DOHH2 (cell line): ENCODE data around the gene FNDC3A.

Experiments used
- H3F3A ChIP-seq: fragments of 200-600 bp; sonication (generic), shearing (Covaris generic); 2 replicates; pipeline ENCODE4 v1.6.0; 2016; ENCODE audit warnings: antibody characterized with exemption, mild to moderate bottlenecking; ENCODE audit not compliant: control insufficient read depth, insufficient read depth
- H3K27ac ChIP-seq: fragments of 200-600 bp; sonication (generic); 2 replicates; pipeline ENCODE4 v1.5.1; 2014; ENCODE audit warnings: low read depth, mild to moderate bottlenecking, low read length, moderate library complexity
- H3K27me3 ChIP-seq: fragments of 200-600 bp; sonication (generic); 2 replicates; pipeline ENCODE4 v1.6.1; 2014; ENCODE audit warnings: mild to moderate bottlenecking, low read length, mixed read lengths; ENCODE audit not compliant: control insufficient read depth
- H3K36me3 ChIP-seq: fragments of 200-600 bp; sonication (generic); 2 replicates; pipeline ENCODE4 v1.6.1; 2014; ENCODE audit warnings: mild to moderate bottlenecking, low read length, moderate library complexity, mixed read lengths; ENCODE audit not compliant: control insufficient read depth
- H3K4me1 ChIP-seq: fragments of 200-600 bp; sonication (generic); 2 replicates; pipeline ENCODE4 v1.6.1; 2014; ENCODE audit warnings: mild to moderate bottlenecking, low read length, mixed read lengths; ENCODE audit not compliant: control insufficient read depth
- H3K4me2 ChIP-seq: fragments of 200-600 bp; sonication (generic); 2 replicates; pipeline ENCODE4 v1.6.0; 2014; ENCODE audit warnings: mild to moderate bottlenecking, low read length, moderate library complexity
- H3K4me3 ChIP-seq: fragments of 200-600 bp; sonication (generic); 2 replicates; pipeline ENCODE4 v1.5.1; 2014; ENCODE audit warnings: mild to moderate bottlenecking, low read length, mixed read lengths
- H3K79me2 ChIP-seq: fragments of 200-600 bp; sonication (generic); 2 replicates; pipeline ENCODE4 v1.6.1; 2014; ENCODE audit warnings: mild to moderate bottlenecking, low read length, mixed read lengths; ENCODE audit not compliant: control insufficient read depth
- H3K9me2 ChIP-seq: fragments of 200-600 bp; sonication (generic); replicated peaks from 2 replicates; pipeline ENCODE4 v1.6.1; 2014; ENCODE audit warnings: mild to moderate bottlenecking, low read length, mixed read lengths; ENCODE audit not compliant: control insufficient read depth
- H3K9me3 ChIP-seq: fragments of 200-600 bp; sonication (generic); 2 replicates; pipeline ENCODE4 v1.6.1; 2014; ENCODE audit warnings: antibody characterized with exemption, low read length, mixed read lengths; ENCODE audit not compliant: control insufficient read depth, insufficient read depth
- H4K20me1 ChIP-seq: fragments of 200-600 bp; sonication (generic); 2 replicates; pipeline ENCODE4 v1.6.0; 2014; ENCODE audit warnings: low read depth, mild to moderate bottlenecking, antibody characterized with exemption, low read length, moderate library complexity; ENCODE audit not compliant: control insufficient read depth, insufficient read depth
- EZH2phosphoT487 ChIP-seq: fragments of 200-600 bp; sonication (generic); IDR thresholded peaks from 2 replicates; pipeline ENCODE4 v1.6.1; 2017; ENCODE audit warnings: borderline replicate concordance, mild to moderate bottlenecking, antibody characterized with exemption, low read length, moderate library complexity, mixed read lengths
- TF ChIP-seq, protein P1 (sequence below): fragments of 200-600 bp; sonication (generic); IDR thresholded peaks from one replicate; pipeline ENCODE4 v1.5.1; 2014; ENCODE audit warnings: antibody characterized with exemption, mild to moderate bottlenecking, low read depth, low read length; ENCODE audit not compliant: poor library complexity, severe bottlenecking

Gene FNDC3A

DNA sequence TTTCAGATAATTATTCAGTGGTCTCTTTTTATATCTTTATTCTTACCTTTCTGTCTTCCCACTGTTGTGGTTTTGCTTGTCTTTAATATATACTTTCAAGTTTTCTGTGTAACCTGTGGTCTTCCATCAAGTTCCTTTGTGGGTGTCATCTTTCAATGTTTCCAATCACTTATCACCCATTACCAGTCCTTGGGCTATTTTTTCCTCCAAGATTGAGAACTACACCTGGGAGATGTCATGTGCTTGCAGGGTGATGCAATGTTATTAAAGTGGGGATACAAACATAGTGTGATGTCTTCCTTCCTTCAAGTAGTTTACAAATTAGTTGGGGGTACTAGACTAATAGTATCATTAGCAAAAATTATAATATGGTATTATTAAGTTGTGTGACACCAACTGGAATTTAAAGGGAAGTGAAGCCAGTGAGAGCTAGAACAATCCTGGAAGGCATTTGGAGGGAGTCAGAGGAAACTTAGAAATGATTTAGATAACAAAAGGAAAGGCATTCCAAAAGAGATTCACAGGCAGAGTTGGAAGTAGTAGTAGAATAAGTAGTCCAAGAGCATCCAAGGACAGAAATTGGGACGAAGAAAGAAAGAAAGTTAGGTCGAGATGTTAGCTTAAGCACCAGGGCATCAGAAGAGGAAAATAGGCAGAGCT is 3.4 kb downstream of the FNDC3A start:
- TF ChIP-seq, protein P1, sequence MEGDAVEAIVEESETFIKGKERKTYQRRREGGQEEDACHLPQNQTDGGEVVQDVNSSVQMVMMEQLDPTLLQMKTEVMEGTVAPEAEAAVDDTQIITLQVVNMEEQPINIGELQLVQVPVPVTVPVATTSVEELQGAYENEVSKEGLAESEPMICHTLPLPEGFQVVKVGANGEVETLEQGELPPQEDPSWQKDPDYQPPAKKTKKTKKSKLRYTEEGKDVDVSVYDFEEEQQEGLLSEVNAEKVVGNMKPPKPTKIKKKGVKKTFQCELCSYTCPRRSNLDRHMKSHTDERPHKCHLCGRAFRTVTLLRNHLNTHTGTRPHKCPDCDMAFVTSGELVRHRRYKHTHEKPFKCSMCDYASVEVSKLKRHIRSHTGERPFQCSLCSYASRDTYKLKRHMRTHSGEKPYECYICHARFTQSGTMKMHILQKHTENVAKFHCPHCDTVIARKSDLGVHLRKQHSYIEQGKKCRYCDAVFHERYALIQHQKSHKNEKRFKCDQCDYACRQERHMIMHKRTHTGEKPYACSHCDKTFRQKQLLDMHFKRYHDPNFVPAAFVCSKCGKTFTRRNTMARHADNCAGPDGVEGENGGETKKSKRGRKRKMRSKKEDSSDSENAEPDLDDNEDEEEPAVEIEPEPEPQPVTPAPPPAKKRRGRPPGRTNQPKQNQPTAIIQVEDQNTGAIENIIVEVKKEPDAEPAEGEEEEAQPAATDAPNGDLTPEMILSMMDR = no peak
- TF ChIP-seq EZH2phosphoT487 = no peak
- Histone ChIP-seq H3K9me2 (no peaks in the 10 kb centered on the region), H3K79me2 (no peaks in the 10 kb centered on the region), H3K4me3 (no peak overlapping the region), H3K27ac (no peak overlapping the region), H3K27me3 (peaks cover 50% of the 10 kb centered on the region), H3K36me3 (no peaks in the 10 kb centered on the region), H3K4me2 (peak overlapping the region; percentile 49; the same call in 1 of the 2 replicates), H3K4me1 (peaks cover 36% of the 10 kb centered on the region), H3F3A (peaks cover 8% of the 10 kb centered on the region), H4K20me1 (peaks cover 17% of the 10 kb centered on the region), H3K9me3 (peaks cover 3% of the 10 kb centered on the region; the same call in 1 of the 2 replicates)

DNA sequence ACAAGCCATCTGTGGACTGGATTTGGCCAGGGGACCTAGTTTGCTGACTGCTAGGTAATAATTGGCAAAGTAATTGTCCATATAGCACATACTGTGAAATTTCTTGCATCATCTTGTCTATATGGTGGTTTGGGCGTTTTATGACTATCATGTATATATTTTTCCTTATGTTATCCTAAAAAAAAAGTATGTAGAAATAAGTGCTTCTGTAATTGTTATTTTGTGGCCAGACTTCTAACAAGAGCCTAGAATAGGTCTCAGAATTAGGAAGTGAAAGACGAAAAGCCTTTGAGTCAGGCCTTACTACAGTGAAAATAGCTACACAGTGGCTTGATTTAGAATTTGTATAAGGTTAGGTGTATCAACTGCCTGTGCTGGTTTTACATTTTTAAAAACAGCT is 4.2 kb downstream of the FNDC3A start:
- Histone ChIP-seq H3K4me3 (no peak overlapping the region), H4K20me1 (peaks cover 17% of the 10 kb centered on the region), H3K36me3 (no peaks in the 10 kb centered on the region), H3K79me2 (no peaks in the 10 kb centered on the region), H3K9me2 (no peaks in the 10 kb centered on the region), H3K9me3 (no peaks in the 10 kb centered on the region), H3K27me3 (peaks cover 43% of the 10 kb centered on the region), H3K27ac (no peak overlapping the region), H3K4me1 (peaks cover 36% of the 10 kb centered on the region), H3K4me2 (peak overlapping the region; percentile 49), H3F3A (peaks cover 8% of the 10 kb centered on the region)
- TF ChIP-seq EZH2phosphoT487 = no peak
- TF ChIP-seq, protein P1 = no peak

DNA sequence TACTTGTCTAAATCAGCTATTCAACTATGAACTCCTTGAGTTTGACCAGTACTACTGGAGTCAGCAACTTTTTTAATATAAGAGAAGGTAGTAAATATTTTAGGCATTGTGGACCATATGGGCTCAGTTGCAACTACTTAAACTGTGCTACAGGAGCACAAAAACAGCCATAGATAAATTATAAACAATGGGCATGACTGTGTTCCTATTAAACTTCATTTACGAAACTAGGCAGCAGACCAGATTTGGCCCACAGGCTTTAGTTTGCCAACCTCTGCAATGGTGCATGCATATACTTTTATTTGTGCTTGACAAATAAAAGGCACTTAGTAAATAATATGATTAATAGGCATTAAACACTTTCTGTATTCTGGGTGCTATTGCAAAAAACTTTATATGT is 7.6 kb downstream of the FNDC3A start:
- no peak overlapping the region for H3K27ac ChIP-seq
- H3K79me2 ChIP-seq = no peaks in the 10 kb centered on the region
- peaks cover 4% of the 10 kb centered on the region; the same call in 1 of the 2 replicates for H3F3A ChIP-seq
- no peak overlapping the region for H3K4me2 ChIP-seq
- H3K9me3 ChIP-seq = no peaks in the 10 kb centered on the region
- peaks cover 25% of the 10 kb centered on the region for H3K27me3 ChIP-seq
- TF ChIP-seq, protein P1 = no peak
- TF ChIP-seq EZH2phosphoT487 = no peak
- no peaks in the 10 kb centered on the region for H3K36me3 ChIP-seq
- no peak overlapping the region for H3K4me3 ChIP-seq
- peaks cover 13% of the 10 kb centered on the region; the same call in 1 of the 2 replicates for H4K20me1 ChIP-seq
- H3K4me1 ChIP-seq = peaks cover 21% of the 10 kb centered on the region
- H3K9me2 ChIP-seq = no peaks in the 10 kb centered on the region
